ENCODE results near the gene LAMA1. TPM values are rescaled to one million over a fixed set of nuclear protein-coding genes. Genes with fewer than 3 reads are reported as not detected.

The LAMA1 gene
- total and polyA plus RNA-seq, 10 of the 15 experiments (the other 5 are each of a cell fraction or from before 2014, with no cell fraction given), result under 0.01 to 1.9 (median 0.06) TPM; not detected in 6

DNA sequence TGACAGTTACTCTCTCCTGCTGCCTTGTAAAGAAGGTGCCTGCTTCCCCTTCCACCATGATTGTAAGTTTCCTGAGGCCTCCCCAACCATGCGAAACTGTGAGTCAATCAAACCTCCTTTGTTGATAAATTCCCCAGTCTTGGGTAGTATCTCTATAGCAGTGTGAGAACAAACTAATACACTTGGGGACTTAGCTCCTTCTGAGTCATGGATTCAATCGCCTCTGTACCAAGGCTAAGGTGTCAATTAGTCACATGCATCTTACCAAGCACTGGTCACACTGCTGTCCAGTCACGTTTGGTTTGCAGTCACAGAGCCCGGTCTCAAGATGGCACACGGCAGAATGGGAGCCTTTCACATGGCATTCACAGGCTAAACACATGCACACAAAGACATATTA lies 100.6 kb downstream of the LAMA1 start:
- H3K9ac ChIP-seq (ENCODE audit: control insufficient read depth, insufficient read depth, low read length), result no peak overlapping the region
- no peak for ATAC-seq

More for the DNA sequence above, 100.6 kb downstream of the LAMA1 start:
- whole genome bisulfite sequencing (ENCODE audit: insufficient coverage, insufficient replicate concordance, low lambda C conversion rate, missing lambda C conversion rate), result 5% methylated on average over 5 of the region's 5 CpGs
- SMC1A ChIA-PET (ENCODE audit: uncharacterized antibody, unreplicated experiment), result no interaction called here
- RAD21 ChIA-PET (ENCODE audit: unreplicated experiment), result no interaction called here
- H3K27ac ChIP-seq (ENCODE audit: control insufficient read depth, insufficient read depth), result no peak overlapping the region
- CTCF ChIA-PET, result interaction anchor here (0.7 kb wide), 1 partner anchor 77 kb away, joined by 3 read pairs; no protein-coding TSS in a partner anchor
- no peaks in the 10 kb centered on the region; a peak in 1 of 4 replicates for H3K27me3 ChIP-seq (replicated peaks in 1 of 2; ENCODE audit: control insufficient read depth in 2 of 2, insufficient read depth in 2 of 2, low read length in 1 of 2)
- intact Hi-C loops (cut with micrococcal nuclease; ENCODE audit: unreplicated experiment), result no loop called here
- H3K4me3 ChIP-seq, result no peak overlapping the region
- no peaks in the 10 kb centered on the region for H4K20me1 ChIP-seq (ENCODE audit: control insufficient read depth, insufficient read depth)
- no peak overlapping the region for H3K4me2 ChIP-seq (ENCODE audit: control insufficient read depth, insufficient read depth)
- in situ Hi-C loops (cut with MboI), result no loop called here
- BruUV-seq (replicated peaks), result no TSS peak
- FAIRE-seq (no peak), DNase-seq (ENCODE audit: low read depth, low spot score) (no peak)
- no peaks in the 10 kb centered on the region for H3K36me3 ChIP-seq (ENCODE audit: control insufficient read depth in 2 of 2, insufficient read depth in 2 of 2, low read length in 1 of 2)
- H2AFZ ChIP-seq (ENCODE audit: control insufficient read depth, low read depth, low read length), result no peak overlapping the region
- no peaks in the 10 kb centered on the region for H3K79me2 ChIP-seq (ENCODE audit: control insufficient read depth, insufficient read depth, low read length)
- no peaks in the 10 kb centered on the region for H3K9me3 ChIP-seq (replicated peaks; ENCODE audit: control insufficient read depth, insufficient read depth, low read length)
- TF ChIP-seq, protein P1, sequence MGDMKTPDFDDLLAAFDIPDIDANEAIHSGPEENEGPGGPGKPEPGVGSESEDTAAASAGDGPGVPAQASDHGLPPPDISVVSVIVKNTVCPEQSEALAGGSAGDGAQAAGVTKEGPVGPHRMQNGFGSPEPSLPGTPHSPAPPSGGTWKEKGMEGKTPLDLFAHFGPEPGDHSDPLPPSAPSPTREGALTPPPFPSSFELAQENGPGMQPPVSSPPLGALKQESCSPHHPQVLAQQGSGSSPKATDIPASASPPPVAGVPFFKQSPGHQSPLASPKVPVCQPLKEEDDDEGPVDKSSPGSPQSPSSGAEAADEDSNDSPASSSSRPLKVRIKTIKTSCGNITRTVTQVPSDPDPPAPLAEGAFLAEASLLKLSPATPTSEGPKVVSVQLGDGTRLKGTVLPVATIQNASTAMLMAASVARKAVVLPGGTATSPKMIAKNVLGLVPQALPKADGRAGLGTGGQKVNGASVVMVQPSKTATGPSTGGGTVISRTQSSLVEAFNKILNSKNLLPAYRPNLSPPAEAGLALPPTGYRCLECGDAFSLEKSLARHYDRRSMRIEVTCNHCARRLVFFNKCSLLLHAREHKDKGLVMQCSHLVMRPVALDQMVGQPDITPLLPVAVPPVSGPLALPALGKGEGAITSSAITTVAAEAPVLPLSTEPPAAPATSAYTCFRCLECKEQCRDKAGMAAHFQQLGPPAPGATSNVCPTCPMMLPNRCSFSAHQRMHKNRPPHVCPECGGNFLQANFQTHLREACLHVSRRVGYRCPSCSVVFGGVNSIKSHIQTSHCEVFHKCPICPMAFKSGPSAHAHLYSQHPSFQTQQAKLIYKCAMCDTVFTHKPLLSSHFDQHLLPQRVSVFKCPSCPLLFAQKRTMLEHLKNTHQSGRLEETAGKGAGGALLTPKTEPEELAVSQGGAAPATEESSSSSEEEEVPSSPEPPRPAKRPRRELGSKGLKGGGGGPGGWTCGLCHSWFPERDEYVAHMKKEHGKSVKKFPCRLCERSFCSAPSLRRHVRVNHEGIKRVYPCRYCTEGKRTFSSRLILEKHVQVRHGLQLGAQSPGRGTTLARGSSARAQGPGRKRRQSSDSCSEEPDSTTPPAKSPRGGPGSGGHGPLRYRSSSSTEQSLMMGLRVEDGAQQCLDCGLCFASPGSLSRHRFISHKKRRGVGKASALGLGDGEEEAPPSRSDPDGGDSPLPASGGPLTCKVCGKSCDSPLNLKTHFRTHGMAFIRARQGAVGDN (IDR thresholded peaks at IDR 0.05), result no peak
- TF ChIP-seq MYB (IDR thresholded peaks at IDR 0.05; ENCODE audit: borderline replicate concordance, low read depth, low read length), result no peak
- no peak for TF ChIP-seq EZH2 (IDR thresholded peaks at IDR 0.05; ENCODE audit: borderline replicate concordance, control insufficient read depth, low read depth, low read length)
- TF ChIP-seq SMARCA5 (IDR thresholded peaks at IDR 0.05), result no peak
- no peak for TF ChIP-seq PAX8 (IDR thresholded peaks at IDR 0.05)
- TF ChIP-seq, protein P2, sequence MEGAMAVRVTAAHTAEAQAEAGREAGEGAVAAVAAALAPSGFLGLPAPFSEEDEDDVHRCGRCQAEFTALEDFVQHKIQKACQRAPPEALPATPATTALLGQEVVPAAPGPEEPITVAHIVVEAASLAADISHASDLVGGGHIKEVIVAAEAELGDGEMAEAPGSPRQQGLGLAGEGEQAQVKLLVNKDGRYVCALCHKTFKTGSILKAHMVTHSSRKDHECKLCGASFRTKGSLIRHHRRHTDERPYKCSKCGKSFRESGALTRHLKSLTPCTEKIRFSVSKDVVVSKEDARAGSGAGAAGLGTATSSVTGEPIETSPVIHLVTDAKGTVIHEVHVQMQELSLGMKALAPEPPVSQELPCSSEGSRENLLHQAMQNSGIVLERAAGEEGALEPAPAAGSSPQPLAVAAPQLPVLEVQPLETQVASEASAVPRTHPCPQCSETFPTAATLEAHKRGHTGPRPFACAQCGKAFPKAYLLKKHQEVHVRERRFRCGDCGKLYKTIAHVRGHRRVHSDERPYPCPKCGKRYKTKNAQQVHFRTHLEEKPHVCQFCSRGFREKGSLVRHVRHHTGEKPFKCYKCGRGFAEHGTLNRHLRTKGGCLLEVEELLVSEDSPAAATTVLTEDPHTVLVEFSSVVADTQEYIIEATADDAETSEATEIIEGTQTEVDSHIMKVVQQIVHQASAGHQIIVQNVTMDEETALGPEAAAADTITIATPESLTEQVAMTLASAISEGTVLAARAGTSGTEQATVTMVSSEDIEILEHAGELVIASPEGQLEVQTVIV (IDR thresholded peaks at IDR 0.05; ENCODE audit: borderline replicate concordance, partially characterized antibody), result no peak
- H3K4me1 ChIP-seq (ENCODE audit: control insufficient read depth, insufficient read depth, low read length), result no peaks in the 10 kb centered on the region
- POLR2A ChIA-PET, result no interaction called here

All from GM12878 (cell line).